ENCODE data around the gene ZC3HAV1L. TPM values are rescaled to one million over a fixed set of nuclear protein-coding genes. Genes with fewer than 3 reads are reported as not detected.

ZC3HAV1L gene
- total and polyA plus RNA-seq, 10 of the 15 experiments (the other 5 are each of a cell fraction or from before 2014, with no cell fraction given): 0.09 to 16.3 (median 4.9) TPM

DNA sequence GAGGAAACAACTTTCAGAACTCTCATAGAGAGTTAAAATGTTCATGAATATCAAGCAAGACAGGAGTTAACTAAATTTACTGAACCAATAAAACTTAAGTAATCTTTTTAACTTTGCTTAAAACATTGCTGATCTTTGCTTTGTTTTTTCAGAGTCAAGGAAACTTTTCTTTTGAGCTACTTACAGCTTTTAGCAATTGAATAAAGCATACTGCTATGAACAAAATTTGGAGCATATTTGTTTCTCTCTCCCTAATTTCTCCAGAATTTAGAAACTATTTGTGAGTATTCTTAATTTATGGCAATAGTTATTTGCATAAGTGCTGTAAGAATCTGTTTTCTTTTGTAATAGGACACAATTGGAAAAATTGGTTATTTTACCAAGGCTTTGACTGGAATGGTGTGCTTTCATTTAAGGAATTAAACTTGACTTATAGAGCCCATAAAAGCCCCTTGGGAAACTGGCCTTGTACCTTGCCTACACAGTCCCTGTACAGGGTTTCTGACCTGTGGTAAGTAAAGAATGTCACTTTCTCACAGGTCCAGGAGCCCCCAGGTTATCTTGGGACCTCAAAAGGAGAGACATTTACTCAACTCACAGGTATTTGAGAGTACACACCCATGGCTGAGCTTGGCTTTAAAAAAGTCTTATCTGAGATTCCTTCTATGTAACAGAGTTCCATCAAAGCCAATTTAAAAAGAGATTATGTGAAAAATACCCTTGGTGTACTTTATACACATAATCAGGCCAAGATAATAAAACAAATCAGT lies 31.3 kb downstream of the ZC3HAV1L start:
- no peaks in the 10 kb centered on the region for H3K79me2 ChIP-seq (ENCODE audit: control insufficient read depth, insufficient read depth, low read length)
- ChIA-PET POLR2A (no interaction called here), RAD21 (ENCODE audit: unreplicated experiment) (no interaction called here), SMC1A (ENCODE audit: uncharacterized antibody, unreplicated experiment) (interaction anchor here (0.9 to 1.2 kb wide), 2 partner anchors 12 to 118 kb away, joined by 3 read pairs; no protein-coding TSS in a partner anchor), CTCF (interaction anchor here (0.7 kb wide), 1 partner anchor 12 kb away, joined by 3 read pairs; no protein-coding TSS in a partner anchor)
- H3K4me1 ChIP-seq (ENCODE audit: control insufficient read depth, insufficient read depth, low read length): no peaks in the 10 kb centered on the region
- H3K9me3 ChIP-seq (replicated peaks; ENCODE audit: control insufficient read depth, insufficient read depth, low read length): no peaks in the 10 kb centered on the region
- H3K27me3 ChIP-seq (replicated peaks in 1 of 2; ENCODE audit: control insufficient read depth in 2 of 2, insufficient read depth in 2 of 2, low read length in 1 of 2): no peaks in the 10 kb centered on the region; a peak in 1 of 4 replicates
- H3K36me3 ChIP-seq (ENCODE audit: control insufficient read depth in 2 of 2, insufficient read depth in 2 of 2, low read length in 1 of 2): no peaks in the 10 kb centered on the region
- DNase-seq (ENCODE audit: low read depth, low spot score) (no peak), FAIRE-seq (no peak), ATAC-seq (no peak)
- no peak overlapping the region for H3K27ac ChIP-seq (ENCODE audit: control insufficient read depth, insufficient read depth)
- intact Hi-C loops (cut with micrococcal nuclease; ENCODE audit: unreplicated experiment) (no loop called here), in situ Hi-C loops (cut with MboI) (no loop called here)
- H3K4me2 ChIP-seq (ENCODE audit: control insufficient read depth, insufficient read depth): no peak overlapping the region
- no TSS peak for BruUV-seq (replicated peaks)
- H4K20me1 ChIP-seq (ENCODE audit: control insufficient read depth, insufficient read depth): no peaks in the 10 kb centered on the region
- TF ChIP-seq LARP7 (IDR thresholded peaks at IDR 0.05) (no peak), POLR2AphosphoS2 (IDR thresholded peaks at IDR 0.05; ENCODE audit: low read depth, low read length) (no peak)
- TF ChIP-seq, protein P1, sequence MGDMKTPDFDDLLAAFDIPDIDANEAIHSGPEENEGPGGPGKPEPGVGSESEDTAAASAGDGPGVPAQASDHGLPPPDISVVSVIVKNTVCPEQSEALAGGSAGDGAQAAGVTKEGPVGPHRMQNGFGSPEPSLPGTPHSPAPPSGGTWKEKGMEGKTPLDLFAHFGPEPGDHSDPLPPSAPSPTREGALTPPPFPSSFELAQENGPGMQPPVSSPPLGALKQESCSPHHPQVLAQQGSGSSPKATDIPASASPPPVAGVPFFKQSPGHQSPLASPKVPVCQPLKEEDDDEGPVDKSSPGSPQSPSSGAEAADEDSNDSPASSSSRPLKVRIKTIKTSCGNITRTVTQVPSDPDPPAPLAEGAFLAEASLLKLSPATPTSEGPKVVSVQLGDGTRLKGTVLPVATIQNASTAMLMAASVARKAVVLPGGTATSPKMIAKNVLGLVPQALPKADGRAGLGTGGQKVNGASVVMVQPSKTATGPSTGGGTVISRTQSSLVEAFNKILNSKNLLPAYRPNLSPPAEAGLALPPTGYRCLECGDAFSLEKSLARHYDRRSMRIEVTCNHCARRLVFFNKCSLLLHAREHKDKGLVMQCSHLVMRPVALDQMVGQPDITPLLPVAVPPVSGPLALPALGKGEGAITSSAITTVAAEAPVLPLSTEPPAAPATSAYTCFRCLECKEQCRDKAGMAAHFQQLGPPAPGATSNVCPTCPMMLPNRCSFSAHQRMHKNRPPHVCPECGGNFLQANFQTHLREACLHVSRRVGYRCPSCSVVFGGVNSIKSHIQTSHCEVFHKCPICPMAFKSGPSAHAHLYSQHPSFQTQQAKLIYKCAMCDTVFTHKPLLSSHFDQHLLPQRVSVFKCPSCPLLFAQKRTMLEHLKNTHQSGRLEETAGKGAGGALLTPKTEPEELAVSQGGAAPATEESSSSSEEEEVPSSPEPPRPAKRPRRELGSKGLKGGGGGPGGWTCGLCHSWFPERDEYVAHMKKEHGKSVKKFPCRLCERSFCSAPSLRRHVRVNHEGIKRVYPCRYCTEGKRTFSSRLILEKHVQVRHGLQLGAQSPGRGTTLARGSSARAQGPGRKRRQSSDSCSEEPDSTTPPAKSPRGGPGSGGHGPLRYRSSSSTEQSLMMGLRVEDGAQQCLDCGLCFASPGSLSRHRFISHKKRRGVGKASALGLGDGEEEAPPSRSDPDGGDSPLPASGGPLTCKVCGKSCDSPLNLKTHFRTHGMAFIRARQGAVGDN (IDR thresholded peaks at IDR 0.05): no peak
- TF ChIP-seq, protein P2, sequence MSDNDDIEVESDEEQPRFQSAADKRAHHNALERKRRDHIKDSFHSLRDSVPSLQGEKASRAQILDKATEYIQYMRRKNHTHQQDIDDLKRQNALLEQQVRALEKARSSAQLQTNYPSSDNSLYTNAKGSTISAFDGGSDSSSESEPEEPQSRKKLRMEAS (IDR thresholded peaks at IDR 0.05; ENCODE audit: low read depth, low read length): no peak
- TF ChIP-seq, protein P3, sequence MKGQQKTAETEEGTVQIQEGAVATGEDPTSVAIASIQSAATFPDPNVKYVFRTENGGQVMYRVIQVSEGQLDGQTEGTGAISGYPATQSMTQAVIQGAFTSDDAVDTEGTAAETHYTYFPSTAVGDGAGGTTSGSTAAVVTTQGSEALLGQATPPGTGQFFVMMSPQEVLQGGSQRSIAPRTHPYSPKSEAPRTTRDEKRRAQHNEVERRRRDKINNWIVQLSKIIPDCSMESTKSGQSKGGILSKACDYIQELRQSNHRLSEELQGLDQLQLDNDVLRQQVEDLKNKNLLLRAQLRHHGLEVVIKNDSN (IDR thresholded peaks at IDR 0.05; ENCODE audit: borderline replicate concordance, extremely low read length, insufficient read depth, low read depth, low read length): no peak
- TF ChIP-seq, protein P4, sequence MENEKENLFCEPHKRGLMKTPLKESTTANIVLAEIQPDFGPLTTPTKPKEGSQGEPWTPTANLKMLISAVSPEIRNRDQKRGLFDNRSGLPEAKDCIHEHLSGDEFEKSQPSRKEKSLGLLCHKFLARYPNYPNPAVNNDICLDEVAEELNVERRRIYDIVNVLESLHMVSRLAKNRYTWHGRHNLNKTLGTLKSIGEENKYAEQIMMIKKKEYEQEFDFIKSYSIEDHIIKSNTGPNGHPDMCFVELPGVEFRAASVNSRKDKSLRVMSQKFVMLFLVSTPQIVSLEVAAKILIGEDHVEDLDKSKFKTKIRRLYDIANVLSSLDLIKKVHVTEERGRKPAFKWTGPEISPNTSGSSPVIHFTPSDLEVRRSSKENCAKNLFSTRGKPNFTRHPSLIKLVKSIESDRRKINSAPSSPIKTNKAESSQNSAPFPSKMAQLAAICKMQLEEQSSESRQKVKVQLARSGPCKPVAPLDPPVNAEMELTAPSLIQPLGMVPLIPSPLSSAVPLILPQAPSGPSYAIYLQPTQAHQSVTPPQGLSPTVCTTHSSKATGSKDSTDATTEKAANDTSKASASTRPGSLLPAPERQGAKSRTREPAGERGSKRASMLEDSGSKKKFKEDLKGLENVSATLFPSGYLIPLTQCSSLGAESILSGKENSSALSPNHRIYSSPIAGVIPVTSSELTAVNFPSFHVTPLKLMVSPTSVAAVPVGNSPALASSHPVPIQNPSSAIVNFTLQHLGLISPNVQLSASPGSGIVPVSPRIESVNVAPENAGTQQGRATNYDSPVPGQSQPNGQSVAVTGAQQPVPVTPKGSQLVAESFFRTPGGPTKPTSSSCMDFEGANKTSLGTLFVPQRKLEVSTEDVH (IDR thresholded peaks at IDR 0.05; ENCODE audit: low read depth, partially characterized antibody): no peak
- no peak overlapping the region for H3K9ac ChIP-seq (ENCODE audit: control insufficient read depth, insufficient read depth, low read length)
- no peak overlapping the region for H2AFZ ChIP-seq (ENCODE audit: control insufficient read depth, low read depth, low read length)
- no peak overlapping the region for H3K4me3 ChIP-seq
